Body of pancreas (tissue), 4 donors: Measurements from ENCODE around the gene DEFB129.

Source experiments
- POLR2A ChIP-seq, 3 donors: fragments of 450-650 bp; IDR thresholded peaks; one replicate each; pipeline ENCODE4 v1.6.1; 2016; ENCODE audit warnings: antibody characterized with exemption in 3 of 3, mild to moderate bottlenecking in 2 of 3
- TF ChIP-seq, protein P1 (sequence below), 7 experiments: fragments of 450-650 bp in 4 of 7; fragments of 200-600 bp in 3 of 7; sonication (generic) in 3 of 7; IDR thresholded peaks; one replicate each; pipeline ENCODE4 v1.5.1; 2016 to 2019; ENCODE audit warnings: antibody characterized with exemption in 7 of 7

DNA sequence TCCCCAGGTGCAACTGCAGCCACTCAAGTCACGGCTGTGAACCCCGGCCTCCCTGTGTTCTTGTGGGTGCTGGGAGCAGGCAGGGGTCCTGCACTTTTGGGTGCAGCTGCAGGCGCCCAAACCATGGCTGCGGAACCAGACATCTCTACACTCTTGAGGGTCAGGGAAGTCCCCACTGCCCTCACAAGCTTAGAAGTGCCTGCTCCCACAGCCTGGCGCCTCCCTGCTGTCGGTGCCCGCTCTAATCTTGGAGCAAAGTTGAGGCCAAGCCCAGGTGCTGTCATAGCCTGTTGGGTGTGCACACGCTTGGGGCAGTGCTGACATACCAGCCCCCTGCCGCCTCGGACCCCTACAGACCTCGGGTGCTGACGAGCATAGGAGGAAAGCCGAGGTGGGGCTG, 36.6 kb downstream of the DEFB129 start:
- TF ChIP-seq, protein P1, sequence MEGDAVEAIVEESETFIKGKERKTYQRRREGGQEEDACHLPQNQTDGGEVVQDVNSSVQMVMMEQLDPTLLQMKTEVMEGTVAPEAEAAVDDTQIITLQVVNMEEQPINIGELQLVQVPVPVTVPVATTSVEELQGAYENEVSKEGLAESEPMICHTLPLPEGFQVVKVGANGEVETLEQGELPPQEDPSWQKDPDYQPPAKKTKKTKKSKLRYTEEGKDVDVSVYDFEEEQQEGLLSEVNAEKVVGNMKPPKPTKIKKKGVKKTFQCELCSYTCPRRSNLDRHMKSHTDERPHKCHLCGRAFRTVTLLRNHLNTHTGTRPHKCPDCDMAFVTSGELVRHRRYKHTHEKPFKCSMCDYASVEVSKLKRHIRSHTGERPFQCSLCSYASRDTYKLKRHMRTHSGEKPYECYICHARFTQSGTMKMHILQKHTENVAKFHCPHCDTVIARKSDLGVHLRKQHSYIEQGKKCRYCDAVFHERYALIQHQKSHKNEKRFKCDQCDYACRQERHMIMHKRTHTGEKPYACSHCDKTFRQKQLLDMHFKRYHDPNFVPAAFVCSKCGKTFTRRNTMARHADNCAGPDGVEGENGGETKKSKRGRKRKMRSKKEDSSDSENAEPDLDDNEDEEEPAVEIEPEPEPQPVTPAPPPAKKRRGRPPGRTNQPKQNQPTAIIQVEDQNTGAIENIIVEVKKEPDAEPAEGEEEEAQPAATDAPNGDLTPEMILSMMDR (IDR thresholded peaks at IDR 0.05), result no peak
- TF ChIP-seq POLR2A (IDR thresholded peaks at IDR 0.05), result no peak
